OCI-LY1 (cell line): ENCODE measurements around the gene RPS6KL1.

Experiments used
- EZH2 ChIP-seq: fragments of 200-600 bp; sonication (generic), shearing (Covaris generic); IDR thresholded peaks from 2 replicates; pipeline ENCODE4 v1.8.0; 2017; ENCODE audit warnings: borderline replicate concordance, mixed run types, mild to moderate bottlenecking, antibody characterized with exemption, low read length, moderate library complexity, mixed read lengths
- TF ChIP-seq, protein P1 (sequence below): fragments of 200-600 bp; sonication (generic), shearing (Covaris generic); IDR thresholded peaks from 2 replicates; pipeline ENCODE4 v1.5.1; 2017; ENCODE audit warnings: mild to moderate bottlenecking, antibody characterized with exemption, low read length, moderate library complexity, mixed read lengths

DNA sequence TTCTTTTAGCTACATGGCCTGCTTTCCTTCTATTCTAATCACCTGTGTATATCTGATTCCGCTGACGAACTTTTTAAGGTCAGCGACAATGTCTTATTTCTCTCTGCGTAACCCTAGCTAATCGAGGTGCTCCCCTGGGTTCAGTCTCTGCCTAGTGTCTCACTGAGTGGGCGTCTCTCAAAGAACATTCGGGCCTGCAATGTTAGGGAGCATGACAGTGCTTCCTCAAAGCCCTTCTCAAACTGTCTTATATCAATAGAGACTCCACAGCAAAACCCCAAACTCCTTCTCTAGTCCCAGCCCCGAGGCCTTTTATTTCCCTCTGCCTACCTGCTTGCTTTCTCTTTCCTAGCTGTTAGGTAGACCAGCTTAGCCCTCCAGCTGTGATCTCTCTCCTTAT lies 13.7 kb upstream of the RPS6KL1 start:
- TF ChIP-seq EZH2 = no peak
- TF ChIP-seq, protein P1, sequence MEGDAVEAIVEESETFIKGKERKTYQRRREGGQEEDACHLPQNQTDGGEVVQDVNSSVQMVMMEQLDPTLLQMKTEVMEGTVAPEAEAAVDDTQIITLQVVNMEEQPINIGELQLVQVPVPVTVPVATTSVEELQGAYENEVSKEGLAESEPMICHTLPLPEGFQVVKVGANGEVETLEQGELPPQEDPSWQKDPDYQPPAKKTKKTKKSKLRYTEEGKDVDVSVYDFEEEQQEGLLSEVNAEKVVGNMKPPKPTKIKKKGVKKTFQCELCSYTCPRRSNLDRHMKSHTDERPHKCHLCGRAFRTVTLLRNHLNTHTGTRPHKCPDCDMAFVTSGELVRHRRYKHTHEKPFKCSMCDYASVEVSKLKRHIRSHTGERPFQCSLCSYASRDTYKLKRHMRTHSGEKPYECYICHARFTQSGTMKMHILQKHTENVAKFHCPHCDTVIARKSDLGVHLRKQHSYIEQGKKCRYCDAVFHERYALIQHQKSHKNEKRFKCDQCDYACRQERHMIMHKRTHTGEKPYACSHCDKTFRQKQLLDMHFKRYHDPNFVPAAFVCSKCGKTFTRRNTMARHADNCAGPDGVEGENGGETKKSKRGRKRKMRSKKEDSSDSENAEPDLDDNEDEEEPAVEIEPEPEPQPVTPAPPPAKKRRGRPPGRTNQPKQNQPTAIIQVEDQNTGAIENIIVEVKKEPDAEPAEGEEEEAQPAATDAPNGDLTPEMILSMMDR = no peak
